Stimulated activated CD8-positive, alpha-beta memory T cell treated with anti-CD3 and anti-CD28 coated beads, Interleukin-4, amount 100 ng/mL, for 24 hours (primary cell): ENCODE results near the gene HIVEP3.

Source experiments
- DNase-seq: peaks from one replicate; pipeline ENCODE4 v3.0.0-alpha.2; 2020; ENCODE audit warnings: low read depth

The HIVEP3 gene

GRCh38 chr1:41758904-41759548 is 159.7 kb downstream of the HIVEP3 start:
- no peak for DNase-seq

DNA sequence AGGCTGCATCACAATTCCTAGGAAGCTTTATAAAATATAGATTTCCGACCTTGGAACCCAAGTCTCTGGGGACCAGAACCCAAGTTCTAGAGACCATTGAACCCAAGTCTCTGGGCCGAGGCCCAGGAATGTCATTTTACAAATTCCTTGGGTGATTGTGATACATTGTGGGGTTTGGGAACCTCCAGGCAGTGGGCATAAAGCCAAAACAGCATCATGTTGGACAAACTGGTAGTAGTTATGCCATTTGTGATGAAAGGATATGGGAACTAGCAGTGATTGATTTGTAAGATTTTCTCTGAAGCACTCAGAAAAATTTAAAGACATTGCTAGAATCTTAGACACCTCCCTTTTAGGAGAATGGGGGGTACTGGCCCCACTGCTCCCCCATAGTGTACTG is 160.2 kb downstream of the HIVEP3 start:
- no peak for DNase-seq

DNA sequence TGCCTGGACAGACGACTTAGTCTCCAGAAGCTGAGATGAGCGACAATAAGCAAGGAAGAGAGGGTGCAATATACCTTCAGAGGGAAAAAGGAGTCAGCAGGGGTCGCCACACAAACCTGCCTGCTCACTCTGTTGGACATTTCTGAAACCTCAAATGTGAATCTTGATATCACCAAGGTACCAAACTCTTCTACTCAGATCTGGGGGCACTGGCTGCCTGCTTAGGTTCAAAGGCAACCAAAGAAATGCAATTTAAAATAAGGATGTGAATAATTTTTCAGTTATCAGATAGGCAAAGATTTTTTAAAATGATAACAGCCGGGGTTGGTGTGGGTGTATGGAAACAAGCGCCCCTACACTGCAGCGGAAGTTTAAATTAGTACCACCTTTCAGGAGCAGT is 164.2 kb downstream of the HIVEP3 start:
- DNase-seq = no peak

DNA sequence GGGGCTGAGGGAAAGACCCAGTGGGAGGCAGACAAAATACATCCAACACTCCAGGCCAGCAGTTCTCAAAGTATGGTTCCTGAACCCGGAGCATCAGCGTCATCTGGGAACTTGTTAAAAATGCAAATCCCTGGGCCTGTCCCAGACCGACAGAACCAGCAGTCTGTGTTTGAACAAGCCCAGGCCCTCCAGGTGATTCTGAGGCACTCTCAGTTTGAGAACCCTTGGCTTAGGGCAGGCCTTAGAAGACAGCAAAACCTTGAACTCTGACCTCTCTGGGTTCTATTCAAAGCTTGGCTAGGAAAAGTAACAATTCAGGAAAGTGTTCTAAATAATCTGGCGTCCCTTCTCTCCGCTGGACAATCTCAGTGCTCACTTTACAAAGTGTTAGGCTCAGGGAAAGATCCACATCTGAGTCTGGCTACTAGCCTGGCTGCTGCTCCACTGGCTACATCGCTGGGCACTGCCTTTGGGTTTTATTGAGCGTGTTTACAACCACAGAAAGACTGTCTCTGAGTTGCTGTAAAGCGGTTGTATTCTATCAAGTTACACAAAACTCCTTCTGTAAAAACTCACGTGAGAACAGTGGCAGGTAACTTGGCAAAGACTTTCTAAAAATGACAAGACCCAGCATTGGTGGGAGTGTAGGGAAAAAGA is 166.1 kb downstream of the HIVEP3 start:
- DNase-seq = no peak

DNA sequence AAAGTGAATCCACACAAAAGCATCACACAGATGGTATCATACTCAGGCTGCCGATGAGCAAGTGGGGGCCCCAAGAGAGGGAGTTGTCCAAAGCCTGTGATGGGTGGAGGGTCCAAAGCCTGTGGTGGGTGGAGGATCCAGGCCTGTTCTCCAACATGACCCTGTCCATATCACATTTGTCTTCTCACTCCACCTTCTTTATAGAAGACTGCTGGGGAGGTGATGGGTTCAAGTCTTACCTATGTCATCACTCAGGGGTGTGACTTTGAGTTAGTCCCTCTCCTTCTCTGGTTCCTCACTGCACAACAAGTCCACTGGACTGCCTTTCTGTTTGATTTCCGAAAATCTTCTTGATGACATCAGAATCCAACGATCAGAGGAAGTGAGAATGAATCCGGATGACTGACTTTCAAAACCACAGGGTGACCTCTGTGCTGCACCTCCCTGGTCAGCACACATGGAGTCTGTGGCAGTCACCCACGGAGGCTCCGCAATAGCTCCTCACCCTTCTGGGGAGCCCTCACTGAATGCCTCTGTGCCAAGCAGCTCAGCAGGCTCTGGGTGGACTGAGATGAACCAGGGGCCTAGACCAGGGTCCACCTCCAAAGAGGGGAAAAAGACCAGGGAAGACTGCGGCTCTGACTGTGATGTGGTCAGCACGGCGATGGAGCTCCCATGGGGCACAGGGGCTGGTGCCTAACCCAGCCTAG is 166.8 kb downstream of the HIVEP3 start:
- DNase-seq = no peak

GRCh38 chr1:41749991-41750745 is 168.6 kb downstream of the HIVEP3 start:
- no peak for DNase-seq

DNA sequence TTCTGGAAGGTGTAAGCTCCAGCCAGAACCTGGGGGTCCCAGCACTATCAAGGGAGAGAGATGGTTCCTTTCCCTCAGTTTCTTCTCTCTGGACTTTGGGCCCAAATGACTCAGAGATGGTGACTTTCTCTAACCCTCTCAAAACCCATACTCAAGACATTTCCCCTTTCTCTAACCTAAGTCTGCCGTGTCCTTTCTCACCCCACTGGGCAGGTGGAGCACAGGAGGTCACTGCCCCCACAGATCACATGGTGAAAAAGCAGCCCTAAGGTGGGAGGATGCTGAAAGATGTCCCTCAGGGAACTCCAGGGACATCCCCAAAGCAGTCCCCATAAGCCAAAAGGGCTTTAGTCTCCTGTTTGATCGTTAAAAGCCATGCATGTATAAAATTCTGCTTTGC is 173.7 kb downstream of the HIVEP3 start:
- no peak for DNase-seq

GRCh38 chr1:41743366-41743765 is 175.4 kb downstream of the HIVEP3 start:
- DNase-seq = no peak

DNA sequence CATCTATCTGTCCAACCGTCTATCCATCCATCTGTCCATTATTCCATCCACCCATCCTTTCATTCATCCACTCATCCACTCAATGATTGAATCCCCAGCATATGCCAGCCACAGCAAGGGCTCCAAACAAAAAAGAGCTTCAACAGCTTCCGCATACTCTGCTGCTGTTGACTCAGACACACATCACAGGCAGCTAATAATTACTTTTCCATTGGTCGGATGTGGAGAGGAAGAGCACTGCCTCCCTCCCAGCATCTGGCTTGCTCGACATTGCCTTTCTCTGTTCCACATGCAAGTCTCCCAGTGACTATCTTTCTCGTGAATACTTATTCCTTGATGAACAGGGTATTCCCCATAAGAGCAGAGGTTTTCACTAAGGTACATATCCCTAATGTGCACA is 176.5 kb downstream of the HIVEP3 start:
- no peak for DNase-seq

GRCh38 chr1:41741244-41741643 is 177.5 kb downstream of the HIVEP3 start:
- no peak for DNase-seq

GRCh38 chr1:41740630-41741239 is 178.0 kb downstream of the HIVEP3 start:
- no peak for DNase-seq

GRCh38 chr1:41740058-41740457 is 178.7 kb downstream of the HIVEP3 start:
- DNase-seq = no peak

GRCh38 chr1:41739061-41739955 is 179.4 kb downstream of the HIVEP3 start:
- DNase-seq = peak; percentile 71

DNA sequence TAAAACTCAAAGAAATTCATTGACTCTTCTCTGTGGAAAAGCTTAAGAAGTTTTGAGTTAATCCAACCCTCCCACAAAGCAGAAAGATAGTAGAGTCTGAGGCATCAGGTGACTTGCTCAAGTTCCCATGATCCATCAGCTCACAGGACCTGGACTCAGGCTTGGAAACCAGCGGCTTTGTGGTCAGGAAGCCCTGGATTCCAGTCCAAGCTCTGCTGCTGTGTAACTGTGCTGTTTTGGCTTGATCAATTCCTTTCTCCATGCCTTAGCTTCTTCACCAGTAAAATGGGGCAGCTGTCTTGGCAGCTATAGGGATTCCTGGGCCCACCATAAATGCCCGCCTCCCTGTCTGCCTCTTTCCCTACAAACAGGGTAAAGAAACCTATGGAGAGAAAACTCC is 180.2 kb downstream of the HIVEP3 start:
- DNase-seq = no peak

GRCh38 chr1:41738006-41738405 is 180.7 kb downstream of the HIVEP3 start:
- no peak for DNase-seq

DNA sequence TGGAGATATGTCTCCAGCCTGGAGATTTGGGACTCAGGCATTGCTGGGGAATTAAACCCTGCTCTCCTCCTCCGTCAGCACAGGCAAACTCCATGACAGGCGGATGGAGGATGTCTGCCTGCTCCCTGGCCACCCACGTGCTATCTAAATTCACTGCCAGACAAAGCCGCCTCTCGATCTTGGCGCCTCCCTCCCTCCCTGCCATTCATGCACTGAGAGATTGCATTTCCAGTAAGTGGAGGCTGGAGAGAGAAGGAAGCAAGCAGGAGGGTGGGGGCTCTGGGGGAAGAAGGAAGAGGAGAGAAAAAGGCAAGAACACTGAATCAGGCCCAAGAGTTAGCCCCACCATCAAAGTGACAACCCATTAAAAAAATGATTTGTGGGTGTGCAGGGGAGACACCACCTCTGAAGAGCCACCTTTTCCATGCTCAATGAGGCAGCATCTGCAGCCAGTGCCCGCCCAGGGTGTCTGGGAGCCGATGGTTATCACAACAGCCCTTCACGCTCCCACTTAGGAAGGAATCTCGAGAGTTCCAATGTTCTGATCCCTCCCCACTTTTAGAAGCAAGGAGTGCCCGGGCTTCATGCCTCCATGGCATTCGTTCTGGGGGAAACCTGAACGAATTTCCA is 183.0 kb downstream of the HIVEP3 start:
- no peak for DNase-seq

DNA sequence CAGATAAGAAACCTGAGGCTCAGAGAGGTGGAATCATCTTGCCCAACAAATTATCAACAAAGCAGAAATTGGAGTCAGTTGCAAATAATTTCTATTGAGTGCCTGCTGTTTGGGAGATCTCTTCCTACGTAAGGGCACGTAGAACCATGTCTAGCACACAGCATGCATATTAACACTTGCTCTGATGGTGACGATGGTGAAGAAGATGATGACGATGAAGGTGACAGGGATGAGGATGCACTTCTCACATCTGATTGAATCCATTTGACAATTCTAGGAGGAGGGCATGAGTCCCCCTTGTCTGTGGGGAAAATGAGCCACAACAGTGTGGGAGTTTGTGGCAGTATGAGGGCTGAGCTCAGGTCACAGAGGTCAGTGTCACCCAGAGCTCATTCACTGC is 183.6 kb downstream of the HIVEP3 start:
- no peak for DNase-seq

GRCh38 chr1:41734201-41734970 is 184.3 kb downstream of the HIVEP3 start:
- no peak for DNase-seq

DNA sequence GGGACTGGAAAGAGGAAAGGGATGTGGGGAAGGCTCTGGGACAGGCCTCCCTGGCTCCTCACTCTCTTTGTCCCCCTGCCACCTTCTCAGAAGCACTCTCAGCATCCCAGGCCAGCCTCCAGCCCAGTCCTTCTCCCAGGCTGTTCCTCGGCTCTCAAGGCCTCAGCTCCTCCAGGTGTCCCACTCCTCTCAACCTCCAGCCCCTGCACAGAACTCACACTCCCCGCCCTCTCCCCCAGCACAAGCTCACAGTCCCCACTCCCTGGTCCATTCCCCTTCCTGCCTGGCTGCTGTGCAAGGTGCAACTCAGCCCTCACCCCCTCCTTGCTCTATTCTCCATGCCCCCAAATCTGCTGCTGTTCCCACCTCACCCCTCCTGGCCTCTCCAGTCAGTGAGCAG is 185.0 kb downstream of the HIVEP3 start:
- DNase-seq = no peak

GRCh38 chr1:41733021-41733420 is 185.7 kb downstream of the HIVEP3 start:
- no peak for DNase-seq
